ENCODE data around the gene UGCG. TPM values are rescaled to one million over a fixed set of nuclear protein-coding genes. Genes with fewer than 3 reads are reported as not detected.
"Not testable (repeated sequence)": the region's sequence is repeated elsewhere in the genome, so short reads cannot be mapped to it uniquely, and the experiment has no call there.

UGCG gene
- total and polyA plus RNA-seq, 12 donors: 11.1 to 42.6 (median 13.6) TPM

GRCh38 chr9:111872886-111873285 lies 23.7 kb upstream of the UGCG start:
- WGBS, 2 donors: 57 to 75% methylated on average over 3 of the region's 3 CpGs
- Histone ChIP-seq H3K4me3 (no peak overlapping the region), H3K27me3 (no peaks in the 10 kb centered on the region), H3K4me1 (no peaks in the 10 kb centered on the region), H3K9me3 (no peaks in the 10 kb centered on the region), H3K27ac (no peak overlapping the region), H3K36me3 (no peaks in the 10 kb centered on the region)
- intact Hi-C loops (cut with DNase I): no loop called here
- no peak for TF ChIP-seq CTCF (IDR thresholded peaks at IDR 0.05)
- DNase-seq (no peak), ATAC-seq (no peak)

- no peaks in the 10 kb centered on the region for H3K27me3 ChIP-seq
- H3K27ac ChIP-seq: no peak overlapping the region
- no peaks in the 10 kb centered on the region for H3K36me3 ChIP-seq
- no peaks in the 10 kb centered on the region for H3K9me3 ChIP-seq
- no peak overlapping the region for H3K4me3 ChIP-seq
- intact Hi-C loops (cut with DNase I): no loop called here
- DNase-seq (no peak), ATAC-seq (no peak)
- TF ChIP-seq CTCF (IDR thresholded peaks at IDR 0.05): no peak
- 90 to 97% methylated on average over 6 of the region's 6 CpGs for WGBS, 2 donors
- H3K4me1 ChIP-seq: no peaks in the 10 kb centered on the region
Measured at GRCh38 chr9:111873901-111874300, 22.7 kb upstream of the UGCG start.

- DNase-seq: no peak
- 50 to 91% methylated on average over 2 of the region's 2 CpGs for WGBS, 2 donors
- Histone ChIP-seq H3K4me1 (no peaks in the 10 kb centered on the region), H3K9me3 (no peaks in the 10 kb centered on the region), H3K27me3 (no peaks in the 10 kb centered on the region), H3K4me3 (no peak overlapping the region), H3K36me3 (no peaks in the 10 kb centered on the region), H3K27ac (no peak overlapping the region)
- intact Hi-C loops (cut with DNase I): no loop called here
- TF ChIP-seq CTCF (IDR thresholded peaks at IDR 0.05): no peak
- no peak for ATAC-seq
Measured at GRCh38 chr9:111874500-111874899, 22.1 kb upstream of the UGCG start.

- intact Hi-C loops (cut with DNase I); ATAC-seq; H3K36me3 ChIP-seq; H3K27ac ChIP-seq; H3K4me3 ChIP-seq; H3K9me3 ChIP-seq; DNase-seq; H3K27me3 ChIP-seq; H3K4me1 ChIP-seq: not testable (repeated sequence)
- 91% methylated on average over 1 of the region's 1 CpG for WGBS, 2 donors
Measured at GRCh38 chr9:111875291-111875690, 21.3 kb upstream of the UGCG start.

GRCh38 chr9:111875691-111876090 lies 20.9 kb upstream of the UGCG start:
- DNase-seq; H3K4me1 ChIP-seq; H3K36me3 ChIP-seq; H3K27me3 ChIP-seq; ATAC-seq; H3K9me3 ChIP-seq; intact Hi-C loops (cut with DNase I); H3K4me3 ChIP-seq; H3K27ac ChIP-seq: not testable (repeated sequence)
- WGBS, 2 donors: 93 to 95% methylated on average over 3 of the region's 3 CpGs

GRCh38 chr9:111876179-111876578 lies 20.4 kb upstream of the UGCG start:
- Histone ChIP-seq H3K4me1 (no peaks in the 10 kb centered on the region), H3K9me3 (peaks cover 0 to 7% (median 0%) of the 10 kb centered on the region in 11 donors), H3K27me3 (no peaks in the 10 kb centered on the region), H3K36me3 (no peaks in the 10 kb centered on the region), H3K27ac (no peak overlapping the region), H3K4me3 (no peak overlapping the region)
- intact Hi-C loops (cut with DNase I): no loop called here
- ATAC-seq (no peak), DNase-seq (no peak)
- 95 to 98% methylated on average over 5 of the region's 5 CpGs for WGBS, 2 donors
- no peak for TF ChIP-seq CTCF (IDR thresholded peaks at IDR 0.05)

Measured in heart right ventricle (tissue), 16 donors.